ENCODE measurements around the gene FBXO34.

The FBXO34 gene, protein sequence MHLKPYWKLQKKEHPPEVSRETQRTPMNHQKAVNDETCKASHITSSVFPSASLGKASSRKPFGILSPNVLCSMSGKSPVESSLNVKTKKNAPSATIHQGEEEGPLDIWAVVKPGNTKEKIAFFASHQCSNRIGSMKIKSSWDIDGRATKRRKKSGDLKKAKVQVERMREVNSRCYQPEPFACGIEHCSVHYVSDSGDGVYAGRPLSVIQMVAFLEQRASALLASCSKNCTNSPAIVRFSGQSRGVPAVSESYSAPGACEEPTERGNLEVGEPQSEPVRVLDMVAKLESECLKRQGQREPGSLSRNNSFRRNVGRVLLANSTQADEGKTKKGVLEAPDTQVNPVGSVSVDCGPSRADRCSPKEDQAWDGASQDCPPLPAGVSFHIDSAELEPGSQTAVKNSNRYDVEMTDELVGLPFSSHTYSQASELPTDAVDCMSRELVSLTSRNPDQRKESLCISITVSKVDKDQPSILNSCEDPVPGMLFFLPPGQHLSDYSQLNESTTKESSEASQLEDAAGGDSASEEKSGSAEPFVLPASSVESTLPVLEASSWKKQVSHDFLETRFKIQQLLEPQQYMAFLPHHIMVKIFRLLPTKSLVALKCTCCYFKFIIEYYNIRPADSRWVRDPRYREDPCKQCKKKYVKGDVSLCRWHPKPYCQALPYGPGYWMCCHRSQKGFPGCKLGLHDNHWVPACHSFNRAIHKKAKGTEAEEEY

DNA sequence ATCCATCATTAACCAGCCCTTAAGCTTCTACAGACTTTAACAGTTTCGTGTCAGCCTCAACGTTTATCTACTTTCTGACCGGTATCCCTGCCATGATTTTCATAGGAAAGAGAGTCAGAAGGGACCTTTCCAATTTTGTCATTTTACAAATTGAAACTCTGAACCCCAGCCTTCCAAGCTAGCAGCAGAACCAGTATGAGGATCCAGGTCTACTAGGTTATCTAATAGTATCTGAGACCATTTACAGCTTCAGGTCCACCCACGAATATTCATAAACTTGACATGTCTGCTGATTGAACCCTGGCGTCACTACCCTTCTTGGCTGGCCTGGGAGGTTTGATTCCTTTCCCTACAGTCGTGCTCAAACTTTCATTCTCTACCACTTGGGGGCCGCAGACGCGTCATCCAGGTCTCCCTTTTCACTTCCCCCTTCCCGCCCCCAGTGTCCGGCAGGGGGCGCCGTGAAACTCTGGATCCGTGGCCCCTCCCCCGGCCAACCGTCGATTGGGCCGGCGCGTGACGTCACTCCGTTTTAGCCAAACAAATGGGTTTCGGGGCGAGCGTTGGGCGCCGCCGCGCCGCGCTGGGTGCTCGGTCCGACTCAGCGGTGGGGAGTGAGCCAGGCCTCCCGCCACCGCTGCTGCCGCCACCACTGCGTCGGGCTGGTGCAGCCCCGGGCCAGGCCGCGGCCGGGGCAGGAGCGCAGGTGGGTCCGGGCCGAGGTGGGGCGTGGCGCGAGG is at the start of gene FBXO34:
Gene FBXO34, plus strand, starts transcription at position 590 of the 740 bp plus-strand sequence. CDS start 78,970 bp downstream, outside the sequence.
- peak; percentile 99 to 100 (median 99) for DNase-seq (ENCODE audit: low read depth in 3 of 3)

DNA sequence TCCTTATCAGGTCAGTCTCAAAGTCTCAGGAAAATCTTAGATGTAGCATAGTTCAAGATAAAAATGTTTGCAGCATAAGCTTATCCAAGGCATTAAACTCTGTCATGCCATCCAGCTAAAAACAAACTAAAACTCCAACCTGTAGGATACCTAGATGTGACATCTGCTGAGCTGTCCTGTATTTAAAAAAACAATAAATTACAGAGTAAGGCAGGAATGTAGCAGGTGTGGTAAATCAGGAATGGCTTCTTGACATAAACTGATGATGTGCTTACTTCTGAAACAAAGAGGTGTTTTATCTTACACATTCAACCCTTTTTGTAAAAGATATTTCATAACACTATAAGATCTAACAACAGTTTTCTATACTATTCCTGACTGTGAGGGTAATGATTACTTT is 49.3 kb upstream of the FBXO34 start:
- no peak for DNase-seq (ENCODE audit: low read depth in 3 of 3)

DNA sequence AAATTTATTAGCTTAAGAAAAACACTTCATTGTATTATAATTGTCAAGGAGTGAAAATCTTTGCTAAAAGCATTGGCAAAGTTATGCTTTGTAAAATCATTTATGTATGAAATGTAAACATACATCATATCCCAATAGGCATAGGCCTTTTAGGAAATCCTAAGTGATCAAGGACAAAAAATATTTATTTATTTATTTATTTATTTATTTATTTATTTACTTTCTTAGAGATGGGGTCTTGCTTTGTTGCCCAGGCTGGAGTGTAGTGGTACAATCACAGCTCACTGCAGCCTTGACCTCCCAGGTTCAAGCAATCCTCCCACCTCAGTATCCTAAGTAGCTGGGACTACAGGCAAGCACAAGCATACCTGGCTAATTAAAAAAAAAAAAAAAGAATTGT is 47.9 kb upstream of the FBXO34 start:
- DNase-seq (ENCODE audit: low read depth in 3 of 3): no peak

DNA sequence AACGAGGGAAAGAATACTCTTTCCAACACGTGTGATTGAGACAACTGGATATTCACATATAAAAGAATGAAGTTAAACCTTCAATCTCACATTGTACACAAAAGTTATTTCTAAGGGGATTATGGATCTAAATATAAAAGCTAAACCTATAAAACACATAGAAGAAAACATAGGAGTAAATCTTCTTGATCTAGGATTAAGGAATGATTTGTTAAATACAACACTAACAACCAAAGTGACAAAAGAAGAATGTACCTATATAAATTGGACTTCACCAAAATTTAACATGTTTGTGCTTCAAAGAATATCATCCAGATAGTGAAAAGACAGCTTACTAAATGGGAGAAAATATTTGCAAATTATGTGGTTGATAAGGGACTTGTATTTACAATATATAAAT is 43.0 kb upstream of the FBXO34 start:
- no peak for DNase-seq (ENCODE audit: low read depth in 3 of 3)

DNA sequence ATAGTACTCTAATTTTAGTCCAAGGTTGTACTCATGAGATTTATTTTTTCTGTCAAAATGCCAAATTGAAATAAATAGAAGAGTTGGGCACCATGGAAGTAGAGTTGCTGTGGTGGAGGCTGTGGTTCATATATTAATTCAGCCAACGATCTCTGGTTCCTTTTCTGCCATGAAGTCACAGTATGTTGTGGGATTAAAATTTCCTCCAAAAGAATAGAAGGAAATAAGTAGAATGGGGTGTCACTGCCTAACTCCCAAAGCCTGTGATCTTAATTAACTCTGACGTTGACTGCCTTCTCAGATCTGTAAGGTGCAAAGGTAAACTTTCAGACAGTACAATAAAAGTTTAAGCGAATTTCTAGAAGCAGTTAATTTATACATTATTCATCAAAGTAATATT is 37.6 kb upstream of the FBXO34 start:
- DNase-seq (ENCODE audit: low read depth in 3 of 3): no peak

DNA sequence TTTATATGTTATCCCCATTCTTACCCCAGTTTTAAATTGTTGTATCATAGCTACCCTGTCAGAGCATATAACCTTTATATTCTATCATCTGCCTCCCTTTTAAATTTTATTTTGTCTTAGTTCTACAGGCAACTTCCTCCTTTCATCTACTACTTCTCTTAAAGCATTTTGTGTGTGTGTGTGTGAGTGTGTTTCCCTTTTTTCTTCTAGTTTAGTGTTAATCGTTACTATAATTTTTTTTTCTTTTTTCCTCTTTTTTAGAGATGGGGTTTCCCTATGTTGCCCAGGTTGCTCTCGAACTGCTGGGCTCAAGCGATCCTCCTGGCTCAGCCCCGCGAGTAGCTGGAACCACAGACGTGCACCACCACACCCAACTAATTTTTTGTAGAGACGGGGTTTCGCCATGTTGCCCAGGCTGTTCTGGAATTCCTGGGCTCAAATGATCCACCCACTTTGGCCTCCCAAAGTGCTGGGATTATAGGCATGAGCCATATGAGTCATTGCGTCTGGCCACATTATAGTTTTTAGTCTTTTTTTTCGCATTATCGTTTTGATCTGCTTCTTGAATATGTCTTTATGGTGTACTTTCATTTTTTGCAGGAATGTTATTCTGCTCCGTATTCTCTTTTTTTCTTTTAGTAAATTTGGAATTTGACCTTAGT is 33.1 kb upstream of the FBXO34 start:
- no peak for DNase-seq (ENCODE audit: low read depth in 3 of 3)

DNA sequence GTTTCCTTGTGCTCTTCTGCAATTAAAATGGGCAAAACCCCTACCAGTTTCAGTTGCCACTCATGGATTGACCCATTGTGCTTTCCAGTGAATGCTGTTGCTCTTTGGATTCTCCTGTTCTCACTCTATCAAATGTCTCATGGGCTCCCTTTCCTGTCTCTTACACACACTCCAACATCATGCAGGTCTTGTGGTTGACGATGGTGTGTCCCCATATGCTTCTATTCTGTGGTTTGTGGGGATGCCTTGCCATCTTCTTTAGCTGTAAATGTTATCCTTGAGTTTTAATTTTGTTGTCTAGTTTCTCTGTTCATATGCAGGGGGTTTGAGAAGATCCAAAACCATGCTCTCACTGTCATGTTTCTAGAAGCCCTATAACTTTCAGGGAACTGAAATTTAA is 31.9 kb upstream of the FBXO34 start:
- DNase-seq (ENCODE audit: low read depth in 3 of 3): no peak

DNA sequence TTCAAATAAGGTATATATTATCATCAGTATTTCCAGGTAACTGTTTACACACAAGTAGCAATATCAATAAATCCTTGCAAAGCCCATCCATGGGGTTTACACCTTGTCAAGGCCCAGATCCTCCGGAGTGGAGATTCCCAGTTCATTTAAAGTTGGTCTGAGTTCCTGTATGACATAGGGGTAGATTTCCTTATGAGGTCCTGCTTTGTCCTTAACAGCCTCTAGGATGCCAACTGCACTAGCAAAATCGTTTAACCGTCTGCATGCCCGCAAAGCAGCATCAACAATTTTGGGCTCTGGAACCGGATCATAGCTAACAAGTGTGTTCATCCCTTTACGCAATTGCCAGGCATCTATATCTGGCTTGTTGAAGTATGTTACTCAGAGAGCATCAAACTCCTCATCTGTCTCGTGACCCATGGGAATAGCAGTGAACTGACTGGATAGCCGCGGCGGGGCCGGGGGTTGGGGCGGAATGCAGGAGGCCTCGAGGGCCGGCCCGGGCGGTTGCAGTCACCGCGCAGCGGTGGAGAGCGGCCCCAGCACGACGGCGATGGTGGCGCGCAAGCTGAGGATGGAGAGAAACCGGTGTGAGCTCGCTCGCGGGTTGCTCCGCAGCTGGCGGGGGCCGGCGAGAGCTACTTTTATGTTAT is 30.6 kb upstream of the FBXO34 start:
- no peak for DNase-seq (ENCODE audit: low read depth in 3 of 3)

DNA sequence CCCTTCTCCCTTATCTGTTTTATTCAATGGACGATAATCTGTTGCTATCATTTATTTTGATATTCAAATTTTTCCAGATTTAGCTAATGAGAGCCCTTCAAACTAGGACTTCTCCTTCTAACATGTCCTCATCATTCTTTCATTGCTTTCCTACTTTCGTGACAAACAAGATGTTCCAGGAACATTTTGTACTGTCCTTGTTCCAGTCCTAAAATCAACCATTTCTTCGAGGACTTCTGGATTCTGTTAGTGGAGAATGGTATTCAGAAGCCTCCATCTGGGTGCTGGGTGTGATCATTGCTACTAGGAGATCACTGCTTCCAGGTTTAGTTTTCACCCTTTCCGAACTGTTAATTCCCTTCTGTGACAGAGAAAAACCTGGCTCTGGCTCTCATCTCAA is 29.5 kb upstream of the FBXO34 start:
- no peak for DNase-seq (ENCODE audit: low read depth in 3 of 3)

DNA sequence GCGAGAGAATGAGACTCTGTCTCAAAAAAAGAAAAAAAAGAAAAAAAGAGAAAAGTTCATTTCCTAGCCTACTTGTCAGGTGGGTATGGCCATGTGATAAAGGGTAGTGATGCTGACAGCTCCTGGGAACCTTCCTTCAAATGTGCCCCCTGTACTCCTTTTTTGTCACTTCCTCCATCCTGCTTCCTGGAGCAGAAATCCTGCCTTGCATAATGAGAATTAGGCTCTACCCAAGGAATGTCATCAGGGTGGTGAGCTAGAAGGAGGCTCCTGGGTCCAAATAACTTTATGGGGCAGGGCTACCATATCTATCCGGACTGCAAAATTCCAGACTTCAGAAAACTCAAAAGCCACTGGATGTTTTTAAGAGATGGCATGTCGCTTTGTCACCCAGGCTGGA is 27.8 kb upstream of the FBXO34 start:
- DNase-seq (ENCODE audit: low read depth in 3 of 3): no peak

DNA sequence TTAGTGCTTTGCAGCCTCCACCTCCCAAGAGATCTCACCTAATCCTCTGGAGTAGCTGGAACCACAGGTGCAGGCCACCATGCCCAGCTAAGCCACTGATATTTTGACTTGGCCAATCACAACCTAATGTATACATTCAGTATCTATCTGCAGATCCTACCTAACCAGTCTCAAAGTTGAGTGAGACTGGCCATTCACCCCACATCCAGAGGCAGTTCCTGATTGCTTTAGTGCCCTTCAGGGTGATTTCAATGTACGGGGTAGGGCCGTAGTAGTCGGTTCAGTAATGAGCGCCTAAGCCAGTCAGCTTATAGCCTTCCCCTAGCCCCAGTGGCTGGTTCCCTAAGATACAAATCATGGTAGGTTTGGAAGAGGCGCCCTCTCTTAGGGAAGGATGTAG is 27.4 kb upstream of the FBXO34 start:
- no peak for DNase-seq (ENCODE audit: low read depth in 3 of 3)

DNA sequence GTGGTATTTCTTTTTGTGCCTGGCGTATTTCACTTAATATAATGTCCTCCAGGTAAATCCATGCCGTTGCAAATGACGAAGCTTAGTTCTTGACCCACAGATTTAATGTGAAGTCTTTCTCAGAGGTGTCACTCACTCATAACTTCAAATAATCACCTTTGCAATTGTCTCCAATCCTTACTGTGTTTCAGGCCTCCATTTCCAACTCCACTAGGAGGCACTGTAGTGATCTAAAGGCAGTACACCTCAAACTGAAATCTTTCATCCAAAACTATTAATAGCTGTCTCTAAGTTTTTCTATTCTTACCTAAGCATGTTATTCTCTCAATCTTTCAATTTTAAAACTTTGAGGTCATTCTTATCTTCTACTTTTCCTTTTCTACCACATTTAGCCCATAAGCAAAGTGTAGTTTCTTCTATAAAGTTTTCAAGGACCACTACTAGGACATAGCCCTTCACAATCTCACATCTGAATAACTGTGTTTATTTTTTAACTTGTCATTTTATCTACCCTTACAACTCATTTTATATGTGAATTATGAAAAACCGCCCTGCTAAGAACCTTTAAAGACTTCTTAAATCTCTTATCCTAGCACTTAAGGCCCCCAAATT is 25.5 kb upstream of the FBXO34 start:
- no peak for DNase-seq (ENCODE audit: low read depth in 3 of 3)

DNA sequence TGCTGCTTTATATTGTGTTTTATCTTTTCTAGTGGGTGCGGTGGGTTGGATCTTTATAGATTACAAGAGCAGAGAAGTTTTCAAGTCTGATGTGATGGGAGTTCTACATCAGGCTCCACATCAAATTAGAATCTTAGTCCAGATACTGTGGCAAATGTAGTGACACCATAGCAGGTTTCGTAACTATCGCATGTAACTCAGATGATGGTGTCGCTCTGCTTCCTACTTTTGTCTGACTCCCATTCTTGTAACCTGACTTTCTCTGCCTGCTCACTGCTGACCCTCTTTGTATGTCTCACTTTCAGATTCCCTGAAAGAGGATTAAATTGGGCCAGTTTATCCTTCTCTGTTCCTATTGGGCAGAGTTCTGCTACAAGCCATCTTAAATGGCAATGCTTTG is 22.8 kb upstream of the FBXO34 start:
- no peak for DNase-seq (ENCODE audit: low read depth in 3 of 3)

DNA sequence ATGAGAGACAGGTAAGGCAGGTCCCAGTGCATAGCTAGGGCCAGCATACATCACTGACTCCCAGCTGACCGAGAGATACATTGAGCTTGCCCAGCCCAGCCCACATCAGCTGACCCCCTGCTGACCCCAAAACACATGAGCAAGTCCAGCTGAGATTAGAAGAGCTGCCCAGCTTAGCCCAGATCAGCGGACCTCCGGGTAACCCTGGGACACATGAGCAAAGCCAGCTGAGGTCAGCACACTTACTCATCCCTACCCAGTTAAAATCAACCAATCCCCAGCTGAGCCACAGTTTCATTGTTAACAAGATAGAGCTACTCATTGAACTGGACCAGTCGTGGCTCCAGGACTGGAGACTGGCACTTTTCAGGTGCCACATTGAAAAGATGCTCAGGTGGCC is 21.8 kb upstream of the FBXO34 start:
- no peak for DNase-seq (ENCODE audit: low read depth in 3 of 3)

DNA sequence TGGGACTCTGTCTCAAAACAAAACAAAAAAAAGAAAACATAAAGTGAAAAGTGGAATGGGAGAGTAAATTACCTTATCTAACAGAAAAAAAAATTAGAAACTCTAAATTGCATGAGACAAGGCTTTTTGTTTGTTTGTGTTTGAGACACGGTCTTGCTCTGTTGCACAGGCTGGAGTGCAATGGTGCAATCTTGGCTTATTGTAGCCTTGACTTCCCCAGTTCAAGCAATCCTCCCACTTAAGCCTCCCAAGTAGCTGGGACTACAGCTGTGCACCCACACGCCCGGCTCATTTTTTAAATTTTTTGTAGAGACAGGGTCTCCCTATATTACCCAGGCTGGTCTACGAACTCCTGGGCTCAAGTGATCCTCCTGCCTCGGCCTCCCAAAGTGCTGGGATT is 17.9 kb upstream of the FBXO34 start:
- DNase-seq (ENCODE audit: low read depth in 3 of 3): no peak

DNA sequence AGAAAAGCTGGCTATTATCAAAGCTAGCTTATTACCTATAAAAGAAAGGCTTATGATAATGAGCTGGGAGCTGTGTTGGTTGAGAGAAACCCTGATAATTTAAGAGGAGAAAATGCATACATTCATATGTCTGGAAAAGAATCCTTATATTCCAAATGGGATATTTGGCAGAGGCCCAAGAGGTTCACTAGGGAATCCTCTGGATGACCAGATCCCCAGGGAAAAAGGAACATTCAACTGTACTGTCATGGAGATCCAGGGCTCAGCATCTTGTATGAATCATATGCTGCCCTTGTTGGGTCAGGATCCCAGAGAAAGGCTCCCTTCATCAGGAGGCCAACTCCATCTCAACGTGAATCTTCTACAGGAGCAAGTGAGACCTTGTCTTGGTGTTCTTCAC is 16.6 kb upstream of the FBXO34 start:
- DNase-seq (ENCODE audit: low read depth in 3 of 3): no peak

DNA sequence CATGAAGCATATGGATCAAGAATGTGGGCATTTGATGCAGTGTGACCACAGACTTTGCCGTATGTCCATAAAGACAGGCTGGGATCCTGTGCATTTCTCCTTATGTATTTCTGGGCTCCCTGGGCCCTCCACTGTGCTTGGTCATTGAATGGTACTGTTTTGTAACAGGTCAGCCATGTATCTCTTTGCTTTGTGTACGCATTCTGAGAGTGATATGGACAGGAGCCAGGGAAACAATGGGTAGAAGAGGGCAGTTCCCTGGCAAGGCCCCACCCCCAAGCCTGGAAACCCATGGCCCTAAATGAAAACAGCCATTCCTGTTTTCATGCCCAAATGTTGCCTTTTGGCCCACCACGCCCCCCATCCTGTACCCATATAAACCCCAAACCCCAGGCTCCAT is 15.2 kb upstream of the FBXO34 start:
- DNase-seq (ENCODE audit: low read depth in 3 of 3): no peak

DNA sequence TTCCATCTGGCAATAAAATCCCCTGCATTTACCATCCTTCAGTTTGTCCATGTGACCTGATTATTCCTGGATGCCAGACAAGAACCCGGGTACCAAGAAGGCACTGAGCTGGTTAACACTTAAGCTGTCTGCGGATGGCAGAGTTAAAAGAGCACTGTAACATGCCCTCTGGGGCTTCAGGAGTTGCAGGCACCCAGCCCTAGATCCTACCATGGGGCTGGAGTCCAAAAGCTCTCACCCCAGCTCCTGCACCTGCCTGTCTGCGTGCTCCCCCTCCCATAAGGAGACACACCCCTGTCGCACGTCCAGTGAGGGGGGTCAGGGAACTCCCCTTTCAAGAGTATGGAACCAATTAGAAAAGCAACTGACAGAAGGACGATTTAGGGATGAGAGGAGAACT is 14.6 kb upstream of the FBXO34 start:
- no peak for DNase-seq (ENCODE audit: low read depth in 3 of 3)

DNA sequence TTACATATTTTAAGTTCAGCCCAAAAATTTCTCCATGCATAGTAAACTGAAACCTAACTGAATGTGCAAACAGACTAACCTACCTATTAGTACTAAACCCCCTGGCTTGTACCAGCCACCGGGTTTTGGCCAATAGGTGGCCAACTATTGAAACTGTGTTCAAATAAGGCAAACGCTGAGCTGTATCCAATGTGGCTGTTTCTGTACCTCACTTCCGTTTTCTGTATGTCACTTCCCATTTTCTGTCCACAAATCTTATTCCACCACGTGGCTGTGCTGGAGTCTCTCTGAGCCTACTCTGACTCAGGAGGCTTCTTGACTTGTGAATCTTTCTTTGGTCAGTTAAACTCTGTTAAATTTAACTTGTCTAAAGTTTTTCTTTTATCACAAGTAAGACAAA is 6.0 kb upstream of the FBXO34 start:
- no peak for DNase-seq (ENCODE audit: low read depth in 3 of 3)

DNA sequence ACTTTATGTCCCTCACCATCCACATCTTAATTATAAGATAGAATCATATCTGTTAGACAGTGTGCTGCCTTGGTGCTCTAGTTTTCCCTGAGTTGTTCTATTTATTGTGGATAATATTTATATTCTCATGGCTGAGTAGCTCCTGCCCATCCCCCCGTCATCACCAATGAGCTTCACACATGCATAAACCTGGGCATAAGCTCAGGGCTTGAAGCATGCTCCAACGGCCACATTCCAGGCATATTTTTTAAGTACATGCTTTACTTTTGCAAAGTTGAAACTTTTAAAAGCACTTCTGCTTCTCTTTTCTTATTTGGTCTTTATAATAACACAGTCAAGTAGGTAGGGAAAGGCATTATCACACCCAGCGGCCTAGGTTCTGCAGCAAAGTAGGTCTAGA is 3.4 kb upstream of the FBXO34 start:
- no peak for DNase-seq (ENCODE audit: low read depth in 3 of 3)
